ENCODE measurements around the gene RPP25L.

RPP25L gene

GRCh38 chr9:34612788-34613390, 992 bp upstream of the RPP25L start:
- TF ChIP-seq RAD21 (IDR thresholded peaks at IDR 0.05; ENCODE audit: low read depth) (peak; percentile 64), FOXM1 (IDR thresholded peaks at IDR 0.05; ENCODE audit: borderline replicate concordance, low read depth) (no peak), EP300 (IDR thresholded peaks at IDR 0.05; ENCODE audit: borderline replicate concordance) (no peak), TEAD4 (IDR thresholded peaks at IDR 0.05) (no peak), REST (IDR thresholded peaks at IDR 0.05; ENCODE audit: low read depth) (no peak), ZBTB7A (IDR thresholded peaks at IDR 0.05; ENCODE audit: low read depth) (peak; percentile 31; the same call in 1 of the 2 replicates), YY1 (IDR thresholded peaks at IDR 0.05; ENCODE audit: low read depth) (no peak), CEBPB (IDR thresholded peaks at IDR 0.05) (no peak)

GRCh38 chr9:34611251-34611810, 566 bp downstream of the RPP25L start:
- no peak for TF ChIP-seq TEAD4 (IDR thresholded peaks at IDR 0.05)
- TF ChIP-seq YY1 (IDR thresholded peaks at IDR 0.05; ENCODE audit: low read depth) = no peak
- TF ChIP-seq EGR1 (IDR thresholded peaks at IDR 0.05) = no peak
- no peak for TF ChIP-seq TAF1 (IDR thresholded peaks at IDR 0.05; ENCODE audit: low read depth)
- no peak for TF ChIP-seq USF1 (IDR thresholded peaks at IDR 0.05)

- TF ChIP-seq REST (IDR thresholded peaks at IDR 0.05; ENCODE audit: low read depth) = no peak
- TF ChIP-seq CREB1 (IDR thresholded peaks at IDR 0.05; ENCODE audit: low read depth) = no peak
- TF ChIP-seq CEBPB (IDR thresholded peaks at IDR 0.05) = no peak
- no peak for TF ChIP-seq USF1 (IDR thresholded peaks at IDR 0.05)
- no peak for TF ChIP-seq EGR1 (IDR thresholded peaks at IDR 0.05)
- no peak for TF ChIP-seq TEAD4 (IDR thresholded peaks at IDR 0.05)
- TF ChIP-seq FOXM1 (IDR thresholded peaks at IDR 0.05; ENCODE audit: borderline replicate concordance, low read depth) = no peak
- no peak for TF ChIP-seq TAF1 (IDR thresholded peaks at IDR 0.05; ENCODE audit: low read depth)
- TF ChIP-seq YY1 (IDR thresholded peaks at IDR 0.05; ENCODE audit: low read depth) = no peak
- no peak for TF ChIP-seq MAX (IDR thresholded peaks at IDR 0.05)
- TF ChIP-seq EP300 (IDR thresholded peaks at IDR 0.05; ENCODE audit: borderline replicate concordance) = no peak
- no peak for TF ChIP-seq RAD21 (IDR thresholded peaks at IDR 0.05; ENCODE audit: low read depth)
- TF ChIP-seq ZBTB7A (IDR thresholded peaks at IDR 0.05; ENCODE audit: low read depth) = no peak
- no peak for TF ChIP-seq TCF12 (IDR thresholded peaks at IDR 0.05; ENCODE audit: low read depth)
- TF ChIP-seq NFIC (IDR thresholded peaks at IDR 0.05) = no peak
These were observed 1.3 kb downstream of the RPP25L start for GRCh38 chr9:34610434-34611206.

GRCh38 chr9:34607331-34607730, 4.6 kb downstream of the RPP25L start:
- TF ChIP-seq ZBTB7A (IDR thresholded peaks at IDR 0.05; ENCODE audit: low read depth) (no peak), NFIC (IDR thresholded peaks at IDR 0.05) (no peak), REST (IDR thresholded peaks at IDR 0.05; ENCODE audit: low read depth) (no peak), CREB1 (IDR thresholded peaks at IDR 0.05; ENCODE audit: low read depth) (no peak), EP300 (IDR thresholded peaks at IDR 0.05; ENCODE audit: borderline replicate concordance) (no peak), EGR1 (IDR thresholded peaks at IDR 0.05) (no peak), MAX (IDR thresholded peaks at IDR 0.05) (no peak), TEAD4 (IDR thresholded peaks at IDR 0.05) (no peak), TAF1 (IDR thresholded peaks at IDR 0.05; ENCODE audit: low read depth) (no peak), USF1 (IDR thresholded peaks at IDR 0.05) (no peak), TCF12 (IDR thresholded peaks at IDR 0.05; ENCODE audit: low read depth) (no peak), FOXM1 (IDR thresholded peaks at IDR 0.05; ENCODE audit: borderline replicate concordance, low read depth) (no peak), CEBPB (IDR thresholded peaks at IDR 0.05) (no peak), YY1 (IDR thresholded peaks at IDR 0.05; ENCODE audit: low read depth) (no peak)

Measured in Ishikawa (cell line).